Keratinocyte (primary cell): Measurements from ENCODE around the gene AOAH. TPM values are rescaled to one million over a fixed set of nuclear protein-coding genes. Genes with fewer than 3 reads are reported as not detected.

Source experiments
- DNase-seq: peaks from one replicate; pipeline ENCODE4 v3.0.0-alpha.2; 2011; ENCODE audit warnings: low read depth, missing footprints, low spot score
- FAIRE-seq: peaks from 2 replicates; lab custom pipeline; 2011; peaks lifted over from hg19 to GRCh38; lab: Jason Lieb, UNC
- H2AFZ ChIP-seq: 2 replicates; pipeline ENCODE4 v1.6.0; 2012; ENCODE audit warnings: low read length, control low read depth, inconsistent platforms; ENCODE audit not compliant: control insufficient read depth
- H3K27ac ChIP-seq: 2 replicates; pipeline ENCODE4 v1.5.1; 2011; ENCODE audit warnings: low read length; ENCODE audit not compliant: control insufficient read depth, insufficient read depth
- H3K27me3 ChIP-seq: 3 replicates; pipeline ENCODE4 v1.6.0; 2011; ENCODE audit warnings: low read length; ENCODE audit not compliant: control insufficient read depth, insufficient read depth; ENCODE audit errors: extremely low read depth
- H3K36me3 ChIP-seq, 2 experiments: 2 replicates in 1 of 2; 3 replicates in 1 of 2; pipeline ENCODE4 v1.5.1; 2011; ENCODE audit warnings: low read length in 2 of 2, mild to moderate bottlenecking in 1 of 2; ENCODE audit not compliant: control insufficient read depth in 2 of 2, insufficient read depth in 2 of 2; ENCODE audit errors: extremely low read depth in 1 of 2
- H3K4me1 ChIP-seq: 3 replicates; pipeline ENCODE4 v1.5.1; 2011; ENCODE audit warnings: low read length; ENCODE audit not compliant: control insufficient read depth, insufficient read depth; ENCODE audit errors: extremely low read depth
- H3K4me2 ChIP-seq: 3 replicates; pipeline ENCODE4 v1.6.0; 2011; ENCODE audit warnings: low read depth, low read length; ENCODE audit not compliant: control insufficient read depth, insufficient read depth; ENCODE audit errors: extremely low read depth
- H3K4me3 ChIP-seq, 3 experiments: fragments of 200-600 bp in 1 of 3; sonication (generic) in 1 of 3; 2 replicates in 2 of 3; 3 replicates in 1 of 3; pipeline ENCODE4 v1.5.1; 2011 to 2016; ENCODE audit warnings: low read length in 3 of 3, mild to moderate bottlenecking in 3 of 3, control low read depth in 2 of 3, inconsistent platforms in 1 of 3, low read depth in 1 of 3, mixed read lengths in 1 of 3, mixed run types in 1 of 3, moderate library complexity in 1 of 3; ENCODE audit not compliant: control insufficient read depth in 2 of 3, insufficient read depth in 2 of 3; ENCODE audit errors: extremely low read depth in 1 of 3
- H3K79me2 ChIP-seq: 2 replicates; pipeline ENCODE4 v1.6.0; 2012; ENCODE audit warnings: low read length; ENCODE audit not compliant: control insufficient read depth, insufficient read depth
- H3K9ac ChIP-seq: 3 replicates; pipeline ENCODE4 v1.6.0; 2011; ENCODE audit warnings: low read length; ENCODE audit not compliant: control insufficient read depth, insufficient read depth; ENCODE audit errors: extremely low read depth
- H3K9me1 ChIP-seq: 3 replicates; pipeline ENCODE4 v1.6.0; 2011; ENCODE audit warnings: low read length; ENCODE audit not compliant: control insufficient read depth, insufficient read depth; ENCODE audit errors: extremely low read depth
- H3K9me3 ChIP-seq: 2 replicates; pipeline ENCODE4 v1.5.1; 2012; ENCODE audit warnings: low read depth, low read length; ENCODE audit not compliant: control insufficient read depth
- H4K20me1 ChIP-seq: 3 replicates; pipeline ENCODE4 v1.6.0; 2011; ENCODE audit warnings: low read length; ENCODE audit not compliant: control insufficient read depth, insufficient read depth; ENCODE audit errors: extremely low read depth
- CTCF ChIP-seq, 3 experiments: IDR thresholded peaks in 1 of 3; conservative IDR thresholded peaks in 1 of 3; optimal IDR thresholded peaks in 1 of 3; 2 replicates in 2 of 3; 3 replicates in 1 of 3; pipeline versions ENCODE3 to v1.5.1; 2011; ENCODE audit warnings: low read length in 3 of 3, mild to moderate bottlenecking in 3 of 3, moderate library complexity in 2 of 3, control low read depth in 1 of 3, inconsistent platforms in 1 of 3; ENCODE audit not compliant: insufficient read depth in 2 of 3; ENCODE audit errors: extremely low read depth in 1 of 3
- EZH2 ChIP-seq: IDR thresholded peaks from one replicate; pipeline ENCODE4 v1.6.1; 2012; ENCODE audit warnings: inconsistent platforms, mild to moderate bottlenecking, low read length, moderate library complexity
- dilution Hi-C: fragments of 300-500 bp; cut with MboI; formaldehyde crosslinking; loops from one replicate; pipeline ENCODE4 v1.7.0; 2020; ENCODE audit warnings: low sequenced_read_pairs; ENCODE audit not compliant: extremely low pct_ligation_motif_present
- polyA plus RNA-seq, 5 experiments: library from polyadenylated mRNA; depleted of rRNA in 3 of 5; stranded (reverse) in 3 of 5; stranded (forward) in 1 of 5; unstranded in 1 of 5; fragments of >200 nt; gene quantifications; 1 replicate in 1 of 5; 2 replicates in 3 of 5; 3 replicates in 1 of 5; pipeline versions ENCODE4 v1.2.1 to v1.2.3, GENCODE V29; 2011 to 2012; ENCODE audit warnings: missing spikeins in 2 of 5, low read depth in 1 of 5, low replicate concordance in 1 of 5

AOAH gene
- polyA plus RNA-seq, 1 donor (not counting 4 experiments of a cell fraction or from before 2014, with no cell fraction given), result 0.43 TPM

- Histone ChIP-seq H3K79me2 (no peaks in the 10 kb centered on the region), H3K27ac (no peak overlapping the region), H3K4me1 (no peaks in the 10 kb centered on the region), H3K27me3 (peaks cover 9% of the 10 kb centered on the region), H3K9me3 (no peaks in the 10 kb centered on the region), H3K9ac (no peak overlapping the region), H3K4me2 (no peak overlapping the region), H3K36me3 (no peaks in the 10 kb centered on the region), H3K9me1 (no peaks in the 10 kb centered on the region), H4K20me1 (no peaks in the 10 kb centered on the region), H3K4me3 (no peak overlapping the region), H2AFZ (no peak overlapping the region)
- dilution Hi-C loops, result no loop called here
- FAIRE-seq, result no peak
- TF ChIP-seq EZH2, result no peak
- TF ChIP-seq CTCF (optimal IDR thresholded peaks at IDR 0.05 in 1 of 3, IDR thresholded peaks at IDR 0.05 in 1 of 3, conservative IDR thresholded peaks at IDR 0.05 in 1 of 3; ENCODE audit: extremely low read depth in 1 of 3, insufficient read depth in 2 of 3, low read length in 3 of 3), result no peak
- DNase-seq, result no peak
These were observed 94.9 kb downstream of the AOAH start for GRCh38 chr7:36629351-36629750.

DNA sequence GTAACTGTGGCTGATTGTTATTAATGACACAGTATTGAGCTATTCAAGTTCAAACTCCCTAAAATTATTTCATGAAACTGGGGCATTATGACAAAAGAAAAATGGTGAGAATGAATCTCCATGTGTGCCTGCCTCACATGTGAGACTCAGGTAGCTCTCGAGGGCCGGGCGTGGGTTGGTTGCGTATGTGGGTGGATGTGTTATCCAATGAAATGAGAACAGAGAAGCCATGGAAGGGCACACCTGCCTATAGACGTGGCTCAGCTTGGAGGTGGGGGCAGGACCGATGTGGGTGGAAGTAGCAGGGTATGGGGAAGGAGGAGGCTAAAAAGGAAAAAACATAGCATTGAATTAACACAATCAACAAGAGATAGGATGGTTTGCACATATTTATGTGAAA, 96.5 kb downstream of the AOAH start:
- no peaks in the 10 kb centered on the region for H3K36me3 ChIP-seq
- no peaks in the 10 kb centered on the region for H3K9me1 ChIP-seq
- no peaks in the 10 kb centered on the region for H4K20me1 ChIP-seq
- no peak overlapping the region for H3K4me2 ChIP-seq
- H2AFZ ChIP-seq, result no peak overlapping the region
- H3K4me1 ChIP-seq, result no peaks in the 10 kb centered on the region
- DNase-seq (no peak), FAIRE-seq (no peak)
- TF ChIP-seq EZH2 (no peak), CTCF (optimal IDR thresholded peaks at IDR 0.05 in 1 of 3, IDR thresholded peaks at IDR 0.05 in 1 of 3, conservative IDR thresholded peaks at IDR 0.05 in 1 of 3; ENCODE audit: extremely low read depth in 1 of 3, insufficient read depth in 2 of 3, low read length in 3 of 3) (no peak)
- no peak overlapping the region for H3K9ac ChIP-seq
- no peak overlapping the region for H3K27ac ChIP-seq
- dilution Hi-C loops, result no loop called here
- no peaks in the 10 kb centered on the region for H3K9me3 ChIP-seq
- no peak overlapping the region for H3K4me3 ChIP-seq
- no peaks in the 10 kb centered on the region for H3K79me2 ChIP-seq
- H3K27me3 ChIP-seq, result peaks cover 9% of the 10 kb centered on the region
